NCI-H524 (cell line): ENCODE results near the gene RABGAP1L.
"Not testable (repeated sequence)": the region's sequence is repeated elsewhere in the genome, so short reads cannot be mapped to it uniquely, and the experiment has no call there.

Experiments used
- DNase-seq, 2 experiments: peaks; one replicate each; lab custom pipeline; 2025; lab: John Stamatoyannopoulos, UW

Gene RABGAP1L

DNA sequence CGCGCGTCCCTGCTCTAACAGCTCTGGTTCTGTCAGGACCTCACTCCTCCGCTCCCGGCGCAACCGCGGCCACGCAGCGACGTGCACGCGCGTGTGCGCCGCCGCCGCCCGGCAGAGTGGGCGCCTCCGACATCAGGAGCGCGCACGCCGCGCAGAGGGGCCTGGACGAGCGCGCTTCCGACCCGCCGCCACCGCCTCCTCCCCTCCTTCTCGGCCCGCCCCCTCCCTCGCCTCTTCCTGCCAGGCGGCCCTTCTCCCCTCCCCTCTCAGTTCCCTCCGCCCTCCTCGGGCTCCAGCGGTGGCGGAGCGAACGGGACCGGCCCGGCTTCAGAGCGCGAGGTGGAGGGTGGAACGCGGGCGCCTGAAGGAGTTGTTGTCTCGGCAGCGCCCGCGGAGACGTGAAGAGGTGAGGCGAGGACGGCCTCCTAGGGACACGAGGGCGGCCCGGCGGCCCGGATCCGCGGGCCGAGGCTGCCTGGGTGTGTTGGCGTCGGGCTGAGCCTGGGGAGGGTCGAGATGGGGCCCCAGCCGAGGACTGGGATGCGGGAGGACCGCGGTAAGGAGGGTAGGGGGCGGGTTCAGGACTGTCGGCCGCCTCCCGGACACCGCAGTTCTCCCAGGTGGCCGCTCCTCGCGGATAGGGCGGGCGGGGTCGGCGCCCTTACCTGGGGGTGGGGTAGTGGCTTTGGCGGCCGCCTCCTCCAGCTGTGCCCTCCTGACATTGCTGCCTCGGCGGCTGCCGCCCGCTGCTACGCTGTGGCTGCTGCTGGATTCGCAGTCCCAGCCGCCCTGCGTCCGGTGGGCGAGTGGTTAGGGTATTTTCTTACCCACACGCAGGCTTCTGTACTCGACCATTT is at the start of gene RABGAP1L:
Gene RABGAP1L (plus strand): TSS at position 269 of the 857 bp plus-strand sequence.
- peak; percentile 84 to 93 for DNase-seq

DNA sequence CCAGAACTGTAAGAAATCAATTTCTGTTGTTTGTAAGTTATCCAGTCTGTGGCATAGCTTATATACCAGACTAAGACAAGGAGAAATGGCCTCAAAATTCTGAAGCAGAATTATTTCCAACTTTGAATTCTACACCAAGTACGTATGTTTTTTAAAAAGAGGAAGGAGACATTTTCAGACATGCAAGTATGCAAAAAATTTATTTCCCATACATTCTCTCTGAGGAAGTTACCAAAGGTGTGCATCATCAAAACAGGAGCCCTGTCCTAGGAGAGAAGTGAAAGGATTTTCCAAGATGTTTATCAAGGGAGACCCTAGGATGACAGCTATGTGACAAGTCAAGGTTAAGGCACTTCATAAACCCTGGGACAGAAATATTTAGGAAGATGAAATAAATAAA is 49.3 kb upstream of the RABGAP1L start:
- no peak for DNase-seq

DNA sequence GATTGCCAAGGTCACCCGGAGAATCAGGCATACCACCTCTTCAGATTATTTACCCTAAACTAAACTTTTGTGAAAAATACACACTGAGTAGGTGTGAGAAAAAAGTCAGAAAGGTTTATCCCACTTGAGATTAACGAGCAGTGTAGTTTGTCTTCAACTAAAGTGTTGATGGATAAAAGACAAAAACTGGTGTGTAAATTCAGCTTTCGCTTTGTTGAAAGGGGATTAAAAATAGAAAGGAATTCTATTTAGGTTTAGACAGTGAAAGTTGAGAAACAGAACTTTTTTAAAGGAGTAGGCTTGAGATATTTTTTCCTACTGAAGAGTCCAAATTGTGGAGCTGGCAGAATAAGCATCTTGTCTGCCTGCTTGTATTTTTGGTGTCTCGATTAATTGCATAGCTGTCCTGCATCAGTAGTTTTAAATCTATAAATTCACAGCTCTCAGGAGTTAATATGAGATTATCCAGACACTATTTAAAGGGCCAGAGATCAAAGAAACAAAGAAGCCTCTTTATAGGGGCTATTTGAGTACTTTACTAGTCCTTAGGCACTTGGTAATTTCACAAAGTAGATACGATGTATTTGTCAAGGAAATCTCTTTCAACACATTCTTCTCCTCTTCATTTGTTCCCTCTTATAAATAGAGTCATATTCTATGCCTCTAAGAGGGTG is 46.7 kb upstream of the RABGAP1L start:
- DNase-seq: no peak

DNA sequence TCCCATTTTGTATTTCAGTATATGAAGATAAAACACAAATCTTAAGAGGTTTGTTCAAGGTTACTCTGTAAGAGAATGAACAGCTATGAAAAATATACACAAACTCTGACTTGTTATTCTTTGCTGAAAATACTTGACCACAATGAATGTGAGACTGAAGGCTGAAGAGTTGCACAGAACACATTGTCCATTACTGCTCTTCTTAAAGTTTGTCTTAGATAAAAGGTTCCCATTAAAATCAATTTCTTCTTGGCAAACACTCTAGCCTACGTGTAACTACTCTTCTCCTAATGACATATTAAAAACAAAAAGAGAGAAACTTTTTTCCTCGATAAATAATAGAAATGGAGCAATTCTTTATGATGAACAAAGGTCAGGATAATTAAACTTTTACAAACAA is 45.2 kb upstream of the RABGAP1L start:
- DNase-seq: no peak

DNA sequence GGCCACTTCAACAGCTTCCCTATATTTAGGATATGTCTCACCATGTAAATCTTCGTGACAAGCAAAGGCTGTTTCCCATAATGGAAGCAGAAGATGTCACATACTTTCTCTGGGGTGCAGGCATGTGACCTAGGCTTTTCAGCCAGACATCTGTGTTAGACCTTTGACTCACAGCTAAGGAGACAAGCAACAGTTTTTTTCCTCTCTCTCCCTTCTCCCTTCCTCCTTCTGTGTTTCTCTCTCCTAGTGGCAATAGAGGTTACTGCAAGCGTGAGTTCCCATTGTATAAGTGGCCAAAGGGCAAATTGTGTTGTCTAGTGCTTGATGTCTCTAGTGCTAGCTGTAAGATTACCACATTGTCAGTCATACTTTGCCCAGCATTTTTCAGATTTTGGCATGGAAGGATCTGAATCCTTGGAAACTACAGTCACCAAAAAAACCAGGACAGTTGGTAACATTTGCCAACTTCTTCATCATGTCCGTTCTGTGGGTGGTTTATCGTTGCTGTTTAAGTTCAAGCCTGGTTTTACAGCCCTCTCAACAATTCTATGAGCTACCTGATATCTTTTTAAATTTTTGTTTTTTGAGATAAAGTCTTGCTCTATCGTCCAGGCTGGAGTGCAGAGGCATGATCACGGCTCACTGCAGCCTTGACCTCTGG is 44.4 kb upstream of the RABGAP1L start:
- peak; percentile 40 to 46 for DNase-seq

DNA sequence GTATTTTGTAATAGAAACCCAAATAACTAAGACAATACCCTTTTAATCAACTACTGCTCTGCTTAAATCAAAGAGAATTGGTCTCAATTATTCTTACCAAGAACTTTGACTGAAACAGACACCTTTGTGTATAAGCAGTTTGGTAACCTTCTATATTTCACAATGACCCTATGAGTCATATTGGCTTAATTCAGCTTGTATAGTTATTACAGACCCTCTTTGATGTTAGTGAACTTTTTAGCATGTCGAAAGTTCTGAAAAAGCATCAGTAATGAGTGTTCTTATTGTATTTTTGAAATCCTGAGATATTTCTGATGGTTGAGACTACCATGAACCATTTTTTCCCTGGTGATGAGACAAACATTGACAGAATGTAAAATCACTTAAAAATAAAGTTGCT is 43.3 kb upstream of the RABGAP1L start:
- no peak for DNase-seq

DNA sequence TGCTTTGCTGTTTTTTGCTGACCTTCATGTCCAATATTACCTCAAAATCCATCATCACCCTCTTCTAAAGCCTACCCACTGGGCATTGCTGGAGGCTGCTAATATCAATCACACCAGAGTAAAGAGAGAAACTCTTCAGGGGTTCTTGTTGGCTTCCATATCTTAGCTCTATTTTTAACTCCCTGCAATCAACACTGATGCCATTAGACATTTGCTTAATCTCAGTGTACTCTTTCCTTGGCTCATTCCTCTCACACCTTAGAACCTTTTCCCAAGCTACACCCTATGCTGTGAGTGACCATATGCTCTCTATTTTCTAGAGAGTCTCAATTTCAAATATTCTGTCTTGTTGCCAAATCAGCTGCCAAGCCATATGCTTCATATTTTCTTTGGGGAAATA is 40.6 kb upstream of the RABGAP1L start:
- DNase-seq: peak; percentile 78 to 94

DNA sequence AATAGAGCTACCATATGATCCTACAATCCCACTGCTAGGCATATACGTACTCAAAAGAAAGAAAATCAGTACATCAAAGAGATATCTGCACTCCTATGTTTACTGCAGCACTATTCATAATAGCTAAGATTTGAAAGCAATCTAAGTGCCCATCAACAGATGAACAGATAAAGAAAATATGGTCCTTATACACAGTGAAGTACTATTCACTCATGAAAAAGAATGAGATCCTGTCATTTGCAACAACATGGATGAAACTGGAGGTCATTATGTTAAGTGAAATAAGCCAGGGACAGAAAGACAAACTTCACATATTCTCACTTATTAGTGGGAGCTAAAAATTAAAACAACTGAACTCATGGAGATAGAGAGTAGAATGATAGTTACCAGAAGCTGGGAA is 37.0 kb upstream of the RABGAP1L start:
- DNase-seq: not testable (repeated sequence)

DNA sequence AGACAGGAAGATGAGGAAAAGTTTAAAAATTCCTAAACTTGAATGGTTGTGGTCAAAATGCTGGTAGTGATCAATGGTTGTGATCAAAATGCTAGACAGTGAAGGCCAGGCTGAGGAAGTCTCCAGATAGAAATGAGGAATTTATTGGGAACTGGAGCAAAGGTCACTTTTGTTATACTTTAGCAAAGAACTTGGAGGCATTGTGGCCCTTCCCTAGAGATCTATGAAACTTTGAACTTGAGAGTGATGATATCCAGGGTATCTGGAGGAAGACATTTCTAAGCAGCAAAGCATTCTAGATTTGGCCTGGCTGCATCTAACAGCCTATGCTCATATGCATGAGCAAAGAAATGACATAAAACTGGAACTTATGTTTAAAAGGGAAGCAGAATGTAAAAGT is 35.5 kb upstream of the RABGAP1L start:
- DNase-seq: no peak

DNA sequence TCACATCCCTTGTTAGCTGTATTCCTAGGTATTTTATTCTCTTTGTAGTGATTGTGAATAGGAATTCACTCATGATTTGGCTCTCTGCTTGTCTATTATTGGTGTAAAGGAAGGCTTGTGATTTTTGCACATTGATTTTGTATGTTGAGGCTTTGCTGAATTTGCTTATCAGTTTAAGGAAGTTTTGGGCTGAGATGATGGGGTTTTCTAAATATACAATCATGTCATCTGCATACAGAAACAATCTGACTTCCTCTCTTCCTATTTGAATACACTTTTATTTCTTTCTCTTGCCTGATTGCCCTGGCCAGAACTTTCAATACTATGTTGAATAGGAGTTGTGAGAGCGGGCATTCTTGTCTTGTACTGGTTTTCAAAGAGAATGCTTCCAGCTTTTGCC is 32.1 kb upstream of the RABGAP1L start:
- DNase-seq: not testable (repeated sequence)

DNA sequence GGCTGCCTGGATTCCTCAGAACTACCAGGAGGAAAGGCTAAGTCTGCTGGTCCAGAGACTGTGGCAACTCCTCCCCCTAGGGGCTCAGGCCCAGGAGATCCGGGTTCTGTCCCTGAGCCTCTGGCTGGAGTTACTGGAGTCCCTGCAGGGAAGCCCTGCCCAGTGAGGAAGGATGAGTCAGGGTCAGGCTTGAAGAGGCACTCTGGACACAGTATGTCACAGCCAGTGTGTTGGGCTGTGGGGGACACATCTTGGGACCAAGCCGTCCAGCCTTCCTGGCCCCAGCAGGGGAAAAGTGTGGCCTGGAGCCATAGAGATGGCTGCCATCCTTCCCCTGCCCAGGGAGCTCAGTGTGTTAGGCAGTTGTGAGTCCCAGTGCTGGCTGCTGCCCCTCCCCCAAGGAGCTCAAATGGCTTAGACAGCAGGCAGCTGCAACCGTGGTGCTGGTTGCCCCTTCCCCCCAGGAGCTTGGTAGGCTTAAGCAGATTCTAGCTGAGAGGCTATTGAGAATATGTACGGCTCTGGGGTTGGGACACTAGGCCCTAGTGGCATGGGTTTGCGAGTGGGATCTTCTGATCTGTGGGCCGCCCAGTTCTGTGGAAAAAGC is 28.2 kb upstream of the RABGAP1L start:
- DNase-seq: peak in 1 of 2 experiments; percentile 21

DNA sequence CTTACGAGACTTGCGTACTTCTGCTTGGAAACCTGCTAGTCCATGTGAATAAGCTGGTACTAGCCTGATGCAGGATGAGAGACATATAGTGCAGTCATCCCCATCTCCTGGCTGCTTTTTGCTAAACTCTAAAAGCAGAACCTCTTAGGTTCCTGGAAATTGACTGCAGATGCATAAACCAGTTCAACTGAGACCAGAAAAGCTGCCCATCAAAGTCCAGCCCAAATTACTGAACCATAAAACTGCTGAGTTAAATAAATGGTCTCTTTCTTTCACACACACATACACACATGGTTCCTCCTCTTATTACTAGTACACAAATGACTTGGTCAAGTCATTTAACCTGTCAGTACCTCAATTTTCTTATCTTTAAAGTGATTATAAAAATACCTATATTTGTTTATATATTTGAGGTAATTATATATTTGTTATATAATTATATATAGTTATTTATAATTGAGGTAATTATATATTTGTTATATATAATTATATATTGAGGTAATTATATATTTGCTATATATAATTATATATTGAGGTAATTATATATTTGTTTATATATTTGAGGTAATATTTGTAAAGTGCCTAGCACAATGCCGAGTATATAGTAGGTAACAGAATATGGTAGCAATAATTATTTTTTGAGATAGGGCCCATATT is 25.2 kb upstream of the RABGAP1L start:
- DNase-seq: no peak

DNA sequence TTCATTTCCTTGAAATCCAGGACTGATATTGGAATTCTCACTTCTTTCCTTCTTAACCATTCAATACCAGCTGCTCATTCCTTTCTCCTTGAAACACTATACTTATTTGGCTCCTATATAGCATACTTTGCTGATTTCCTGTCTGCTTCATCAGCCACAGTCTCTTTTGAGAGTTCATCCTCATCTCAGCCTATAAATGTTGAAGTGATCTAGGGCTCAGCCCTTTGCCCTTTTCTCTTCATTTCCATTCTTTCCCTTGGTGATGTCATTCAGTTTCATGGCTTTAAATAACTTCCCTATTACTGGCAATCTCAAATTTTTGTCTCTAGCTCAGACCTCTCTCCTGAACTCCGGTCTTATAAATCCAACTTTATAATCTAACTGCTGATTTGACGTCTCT is 24.1 kb upstream of the RABGAP1L start:
- no peak for DNase-seq

DNA sequence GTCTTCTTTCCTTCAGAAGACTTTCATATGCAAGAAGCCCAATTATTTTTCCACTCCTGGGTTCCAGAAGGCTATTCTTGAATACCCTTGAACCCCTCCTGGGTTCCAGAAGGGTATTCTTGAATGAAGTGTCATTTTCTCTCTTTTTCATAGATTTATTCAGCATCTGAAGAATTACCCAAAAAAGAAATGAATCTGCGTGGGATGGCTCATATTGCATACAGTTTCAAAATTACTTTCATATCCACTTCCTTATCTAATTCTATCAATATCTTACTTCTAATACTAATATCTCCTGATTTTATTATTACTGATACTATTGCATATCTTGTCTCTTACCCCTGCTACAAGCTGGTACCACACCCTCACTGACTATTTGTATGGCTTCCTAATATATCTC is 22.6 kb upstream of the RABGAP1L start:
- DNase-seq: no peak

DNA sequence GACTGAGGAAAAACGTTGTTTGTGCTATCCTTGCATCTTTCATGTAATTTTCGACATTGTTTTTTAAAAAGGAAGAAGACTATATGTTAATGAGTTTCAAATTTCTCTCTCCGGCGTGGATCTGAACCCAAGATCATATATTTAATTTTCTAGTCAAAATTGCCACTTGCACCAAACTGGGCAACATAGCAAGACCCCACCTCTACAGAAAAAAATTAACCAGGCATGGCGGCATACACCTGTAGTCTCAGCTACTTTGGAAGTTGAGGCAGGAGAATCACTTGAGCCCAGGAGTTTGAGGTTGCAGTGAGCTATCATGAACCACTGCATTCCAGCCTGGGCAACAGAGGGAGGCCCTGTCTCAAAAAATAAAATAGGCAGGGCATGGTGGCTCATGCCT is 16.5 kb upstream of the RABGAP1L start:
- no peak for DNase-seq

DNA sequence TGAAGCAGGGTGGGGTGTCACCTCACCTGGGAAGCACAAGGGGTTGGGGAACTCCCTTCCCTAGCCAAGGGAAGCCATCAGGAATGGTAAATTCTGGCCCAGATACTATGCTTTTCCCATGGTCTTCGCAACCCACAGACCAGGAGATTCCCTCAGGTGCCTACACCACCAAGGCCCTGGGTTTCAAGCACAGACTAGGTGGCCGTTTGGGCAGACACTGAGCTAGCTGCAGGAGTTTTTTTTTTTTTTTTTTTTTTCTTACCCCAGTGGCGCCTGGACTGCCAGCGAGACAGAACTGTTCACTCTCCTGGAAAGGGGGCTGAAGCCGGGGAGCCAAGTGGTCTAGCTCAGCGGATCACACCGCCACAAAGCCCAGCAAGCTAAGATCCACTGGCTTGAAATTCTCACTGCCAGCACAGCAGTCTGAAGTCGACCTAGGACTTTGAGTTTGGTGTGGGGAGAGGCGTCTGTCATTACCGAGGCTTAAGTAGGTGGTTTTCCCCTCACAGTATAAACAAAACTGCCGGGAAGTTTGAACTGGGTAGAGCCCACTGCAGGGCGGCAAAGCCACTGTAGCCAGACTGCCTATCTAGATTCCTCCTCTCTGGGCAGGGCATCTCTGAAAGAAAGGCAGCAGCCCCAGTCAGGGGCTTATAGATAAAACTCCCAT is 15.5 kb upstream of the RABGAP1L start:
- not testable (repeated sequence) for DNase-seq

DNA sequence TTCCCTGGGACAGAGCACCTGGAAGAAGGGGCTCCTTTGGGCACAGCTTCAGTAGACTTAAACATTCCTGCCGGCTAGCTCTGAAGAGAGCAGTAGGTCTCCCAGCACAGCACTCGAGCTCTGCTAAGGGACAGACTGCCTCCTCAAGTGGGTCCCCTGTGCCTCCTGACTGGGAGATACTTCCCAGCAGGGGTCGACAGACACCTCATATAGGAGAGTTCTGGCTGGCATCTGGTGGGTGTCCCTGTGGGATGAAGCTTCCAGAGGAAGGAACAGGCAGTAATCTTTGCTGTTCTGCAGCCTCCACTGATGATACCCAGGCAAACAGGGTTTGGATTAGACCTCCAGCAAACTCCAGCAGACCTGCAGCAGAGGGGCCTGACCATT is 14.9 kb upstream of the RABGAP1L start:
- DNase-seq: peak in 1 of 2 experiments; percentile 26

DNA sequence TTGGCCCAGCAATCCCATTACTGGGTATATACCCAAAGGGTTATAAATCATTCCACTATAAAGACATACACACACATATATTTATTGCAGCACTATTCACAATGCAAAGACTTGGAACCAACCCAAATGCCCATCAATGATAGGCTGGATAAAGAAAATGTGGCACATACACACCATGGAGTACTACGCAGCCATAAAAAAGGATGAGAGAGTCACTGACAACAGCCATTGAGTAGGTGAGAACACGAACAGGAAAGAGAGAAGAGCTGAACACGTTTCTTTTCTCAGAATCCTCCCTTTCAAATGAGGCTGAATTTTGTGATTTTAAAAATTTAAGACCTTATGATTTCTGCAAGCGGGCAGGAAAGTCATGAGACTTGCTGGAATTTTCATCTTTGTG is 10.1 kb upstream of the RABGAP1L start:
- no peak for DNase-seq

DNA sequence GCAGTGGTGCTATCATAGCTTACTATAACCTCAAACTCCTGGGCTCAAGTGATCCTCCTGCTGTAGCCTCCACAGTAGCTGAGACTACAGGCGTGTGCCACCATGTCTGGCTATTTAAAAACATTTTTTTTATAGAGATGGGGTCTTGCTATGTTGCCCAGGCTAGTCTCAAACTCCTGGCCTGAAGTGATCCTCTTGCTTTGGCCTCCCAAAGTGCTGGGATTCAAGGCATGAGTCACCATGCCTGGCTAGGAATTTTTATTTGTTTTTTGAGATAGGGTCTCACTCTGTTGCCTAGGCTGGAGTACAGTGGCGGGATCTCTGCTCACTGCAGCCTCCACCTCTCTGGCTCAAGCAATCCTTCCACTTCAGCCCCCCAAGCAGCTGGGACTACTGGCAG is 8.8 kb upstream of the RABGAP1L start:
- DNase-seq: no peak

DNA sequence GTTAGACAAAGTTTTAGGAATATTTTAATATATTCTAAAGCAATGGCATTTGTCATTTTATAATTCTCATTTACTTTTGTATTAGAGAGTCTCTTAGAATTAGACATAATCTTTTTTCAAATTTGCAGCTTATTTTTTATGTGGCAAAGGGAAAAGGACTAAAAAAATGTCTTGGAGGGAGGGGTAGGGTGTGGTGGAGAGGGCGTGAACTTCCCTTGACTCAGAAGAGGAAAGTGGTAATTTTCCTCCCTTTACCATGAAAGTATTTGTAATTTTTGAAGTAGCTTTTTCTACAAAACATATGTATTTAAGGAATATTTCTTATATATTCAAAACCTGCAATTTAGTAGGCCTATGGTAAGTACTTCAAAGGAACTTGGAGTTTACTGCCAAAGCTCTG is 6.9 kb upstream of the RABGAP1L start:
- DNase-seq: no peak

DNA sequence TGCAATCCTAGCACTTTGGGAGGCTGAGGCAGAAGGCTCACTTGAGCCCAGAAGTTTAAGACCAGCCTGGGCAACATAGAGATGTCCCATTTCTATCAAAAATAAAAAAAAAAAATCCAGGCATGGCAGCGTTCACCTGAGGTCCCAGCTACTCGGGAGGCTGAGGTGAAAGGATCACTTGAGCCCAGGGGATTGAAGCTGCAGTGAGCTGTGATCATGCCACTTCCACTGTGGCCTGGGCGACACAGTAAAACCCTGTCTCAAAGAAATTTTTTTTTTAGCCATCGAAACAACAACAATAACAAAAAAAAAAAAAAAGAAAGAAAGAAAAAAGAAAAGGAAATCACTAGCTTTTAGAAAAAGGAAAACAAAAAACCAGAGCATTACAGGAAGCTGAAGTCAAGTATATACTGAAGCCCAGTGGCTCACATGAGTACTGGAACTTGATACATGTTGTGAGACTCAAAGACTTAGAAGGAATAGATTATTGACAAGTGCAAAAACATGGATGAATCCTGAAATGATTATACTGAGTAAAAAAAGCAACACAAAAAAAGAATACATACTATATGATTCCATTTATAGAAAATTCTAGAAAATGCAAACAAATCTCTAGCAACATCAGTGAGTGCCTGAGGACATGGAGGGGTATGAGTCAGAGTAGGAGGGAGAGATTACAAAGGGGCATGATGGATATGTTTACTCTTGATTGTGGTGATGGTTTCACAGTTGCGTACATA is 6.1 kb upstream of the RABGAP1L start:
- DNase-seq: no peak
